KMS-11 (cell line): Measurements from ENCODE around the gene CIT.

ENCODE experiments used
- H2AFZ ChIP-seq: fragments of 200-600 bp; sonication (generic); 2 replicates; pipeline ENCODE4 v1.6.1; 2016; ENCODE audit warnings: antibody characterized with exemption, mixed run types, low read depth
- H3K27ac ChIP-seq: fragments of 200-600 bp; sonication (generic); 2 replicates; pipeline ENCODE4 v1.6.1; 2016; ENCODE audit warnings: mild to moderate bottlenecking, mixed run types
- H3K27me3 ChIP-seq: fragments of 200-600 bp; sonication (generic); 2 replicates; pipeline ENCODE4 v1.6.1; 2017; ENCODE audit warnings: mild to moderate bottlenecking, low read depth, mixed run types, moderate library complexity; ENCODE audit not compliant: insufficient read depth
- H3K36me3 ChIP-seq: fragments of 200-600 bp; sonication (generic); 2 replicates; pipeline ENCODE4 v1.6.1; 2017; ENCODE audit warnings: mild to moderate bottlenecking, mixed run types; ENCODE audit not compliant: insufficient read depth
- H3K4me1 ChIP-seq: fragments of 200-600 bp; sonication (generic); 2 replicates; pipeline ENCODE4 v1.6.1; 2016; ENCODE audit warnings: mild to moderate bottlenecking, low read depth, mixed run types; ENCODE audit not compliant: poor library complexity, severe bottlenecking
- H3K4me2 ChIP-seq: fragments of 200-600 bp; sonication (generic); 2 replicates; pipeline ENCODE4 v1.7.0; 2016; ENCODE audit warnings: mild to moderate bottlenecking, mixed run types
- H3K4me3 ChIP-seq: fragments of 200-600 bp; sonication (generic); IDR thresholded peaks from 2 replicates; pipeline ENCODE4 v1.6.1; 2017; ENCODE audit warnings: low read depth, low read length, mixed read lengths; ENCODE audit not compliant: insufficient read depth
- H3K79me2 ChIP-seq: fragments of 200-600 bp; sonication (generic); 2 replicates; pipeline ENCODE4 v1.6.1; 2016; ENCODE audit warnings: low read depth, mixed run types; ENCODE audit not compliant: insufficient read depth
- H3K9ac ChIP-seq: fragments of 200-600 bp; sonication (generic); 2 replicates; pipeline ENCODE4 v1.6.1; 2016; ENCODE audit warnings: mild to moderate bottlenecking, mixed run types
- H4K20me1 ChIP-seq: fragments of 200-600 bp; sonication (generic); 2 replicates; pipeline ENCODE4 v1.6.1; 2016; ENCODE audit warnings: mild to moderate bottlenecking, mixed run types; ENCODE audit not compliant: insufficient read depth
- CTCF ChIP-seq: fragments of 200-600 bp; sonication (generic); conservative IDR thresholded peaks from 2 replicates; pipeline ENCODE4 v1.6.1; 2017; ENCODE audit warnings: low read depth, mild to moderate bottlenecking, antibody characterized with exemption, low read length, moderate library complexity, mixed read lengths

The CIT gene

GRCh38 chr12:119683816-119684215, 193.3 kb downstream of the CIT start:
- H4K20me1 ChIP-seq = no peaks in the 10 kb centered on the region
- H3K27me3 ChIP-seq = no peaks in the 10 kb centered on the region
- no peak for TF ChIP-seq CTCF
- H3K79me2 ChIP-seq = no peaks in the 10 kb centered on the region
- H3K27ac ChIP-seq = no peak overlapping the region
- H3K4me1 ChIP-seq = peaks cover 10% of the 10 kb centered on the region
- no peaks in the 10 kb centered on the region for H3K36me3 ChIP-seq
- H3K9ac ChIP-seq = no peak overlapping the region
- no peak overlapping the region for H2AFZ ChIP-seq
- H3K4me2 ChIP-seq = no peak overlapping the region
- H3K4me3 ChIP-seq = no peak overlapping the region

DNA sequence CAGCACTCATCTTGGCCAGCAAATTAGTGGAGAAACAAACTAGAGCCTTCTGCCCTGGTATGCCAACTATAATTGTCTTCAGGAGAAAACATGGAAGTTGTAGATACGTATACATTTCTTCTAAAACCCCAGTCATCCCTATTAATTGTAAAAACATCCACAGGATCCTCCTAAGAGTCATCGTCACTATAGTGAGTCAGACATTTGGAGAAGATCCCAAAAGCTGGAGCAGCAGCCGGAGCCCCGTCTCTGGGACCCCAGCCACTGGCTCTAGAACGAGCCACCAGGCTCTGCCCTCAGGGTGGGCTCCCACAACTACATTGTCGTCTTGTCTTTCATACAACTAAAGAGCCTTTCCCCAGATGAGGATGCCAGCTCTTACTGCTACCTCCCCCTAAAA, 193.7 kb downstream of the CIT start:
- H3K27ac ChIP-seq = no peak overlapping the region
- no peak overlapping the region for H3K9ac ChIP-seq
- H3K4me2 ChIP-seq = no peak overlapping the region
- no peak overlapping the region for H2AFZ ChIP-seq
- no peaks in the 10 kb centered on the region for H3K27me3 ChIP-seq
- no peaks in the 10 kb centered on the region for H3K36me3 ChIP-seq
- no peak for TF ChIP-seq CTCF
- H3K4me3 ChIP-seq = no peak overlapping the region
- no peaks in the 10 kb centered on the region for H3K79me2 ChIP-seq
- H4K20me1 ChIP-seq = no peaks in the 10 kb centered on the region
- H3K4me1 ChIP-seq = peaks cover 10% of the 10 kb centered on the region

GRCh38 chr12:119682639-119683252, 194.4 kb downstream of the CIT start:
- Histone ChIP-seq H3K27me3 (no peaks in the 10 kb centered on the region), H3K4me2 (no peak overlapping the region), H4K20me1 (no peaks in the 10 kb centered on the region), H3K79me2 (no peaks in the 10 kb centered on the region), H3K9ac (no peak overlapping the region), H3K36me3 (no peaks in the 10 kb centered on the region), H2AFZ (no peak overlapping the region), H3K4me1 (peaks cover 10% of the 10 kb centered on the region), H3K4me3 (no peak overlapping the region), H3K27ac (no peak overlapping the region)
- TF ChIP-seq CTCF = no peak

GRCh38 chr12:119681728-119682638, 195.1 kb downstream of the CIT start:
- H3K4me3 ChIP-seq = no peak overlapping the region
- no peaks in the 10 kb centered on the region for H3K27me3 ChIP-seq
- peaks cover 10% of the 10 kb centered on the region for H3K4me1 ChIP-seq
- H4K20me1 ChIP-seq = no peaks in the 10 kb centered on the region
- H3K4me2 ChIP-seq = no peak overlapping the region
- no peaks in the 10 kb centered on the region for H3K36me3 ChIP-seq
- no peak for TF ChIP-seq CTCF
- no peak overlapping the region for H3K9ac ChIP-seq
- no peaks in the 10 kb centered on the region for H3K79me2 ChIP-seq
- no peak overlapping the region for H2AFZ ChIP-seq
- H3K27ac ChIP-seq = no peak overlapping the region
